Activated CD8-positive, alpha-beta memory T cell treated with anti-CD3 and anti-CD28 coated beads, Interleukin-2, amount 50 U/mL, for 24 hours (primary cell): Measurements from ENCODE around the gene CARHSP1.
"Not testable (repeated sequence)": the region's sequence is repeated elsewhere in the genome, so short reads cannot be mapped to it uniquely, and the experiment has no call there.

ENCODE experiments used
- DNase-seq: peaks from one replicate; pipeline ENCODE4 v3.0.0-alpha.2; 2020; ENCODE audit errors: extremely low read depth

CARHSP1 gene

GRCh38 chr16:8854298-8854948, 14.4 kb downstream of the CARHSP1 start:
- DNase-seq = no peak

- DNase-seq = no peak
These were observed 15.2 kb downstream of the CARHSP1 start for GRCh38 chr16:8853611-8854010.

- no peak for DNase-seq
These were observed 15.7 kb downstream of the CARHSP1 start for GRCh38 chr16:8853150-8853549.

GRCh38 chr16:8852534-8852933, 16.3 kb downstream of the CARHSP1 start:
- no peak for DNase-seq

GRCh38 chr16:8851761-8852403, 16.9 kb downstream of the CARHSP1 start:
- DNase-seq = no peak

GRCh38 chr16:8850279-8850885, 18.4 kb downstream of the CARHSP1 start:
- DNase-seq = no peak

GRCh38 chr16:8849411-8850011, 19.3 kb downstream of the CARHSP1 start:
- no peak for DNase-seq

- DNase-seq = no peak
These were observed 19.8 kb downstream of the CARHSP1 start for GRCh38 chr16:8848939-8849391.

GRCh38 chr16:8848231-8848938, 20.4 kb downstream of the CARHSP1 start:
- DNase-seq = no peak

- no peak for DNase-seq
These were observed 21.2 kb downstream of the CARHSP1 start for GRCh38 chr16:8847623-8848022.

GRCh38 chr16:8847145-8847544, 21.7 kb downstream of the CARHSP1 start:
- no peak for DNase-seq

- DNase-seq = no peak
These were observed 22.3 kb downstream of the CARHSP1 start for GRCh38 chr16:8846401-8846932.

GRCh38 chr16:8845699-8846298, 23.0 kb downstream of the CARHSP1 start:
- no peak for DNase-seq

- DNase-seq = not testable (repeated sequence)
These were observed 25.5 kb downstream of the CARHSP1 start for GRCh38 chr16:8843296-8843695.

- DNase-seq = not testable (repeated sequence)
These were observed 26.8 kb downstream of the CARHSP1 start for GRCh38 chr16:8842016-8842415.

- DNase-seq = not testable (repeated sequence)
These were observed 31.2 kb downstream of the CARHSP1 start for GRCh38 chr16:8837594-8837993.

GRCh38 chr16:8836797-8837196, 32.0 kb downstream of the CARHSP1 start:
- not testable (repeated sequence) for DNase-seq

GRCh38 chr16:8832717-8833105, 36.1 kb downstream of the CARHSP1 start:
- no peak for DNase-seq

- DNase-seq = no peak
These were observed 36.7 kb downstream of the CARHSP1 start for GRCh38 chr16:8831871-8832716.

GRCh38 chr16:8831450-8831849, 37.4 kb downstream of the CARHSP1 start:
- DNase-seq = no peak
